ENCODE data around the gene TRPC4. TPM values are rescaled to one million over a fixed set of nuclear protein-coding genes. Genes with fewer than 3 reads are reported as not detected.
"Not testable (repeated sequence)": the region's sequence is repeated elsewhere in the genome, so short reads cannot be mapped to it uniquely, and the experiment has no call there.

TRPC4 gene
- total RNA-seq, 1 experiment from 2014 or later, result 0.02 TPM

DNA sequence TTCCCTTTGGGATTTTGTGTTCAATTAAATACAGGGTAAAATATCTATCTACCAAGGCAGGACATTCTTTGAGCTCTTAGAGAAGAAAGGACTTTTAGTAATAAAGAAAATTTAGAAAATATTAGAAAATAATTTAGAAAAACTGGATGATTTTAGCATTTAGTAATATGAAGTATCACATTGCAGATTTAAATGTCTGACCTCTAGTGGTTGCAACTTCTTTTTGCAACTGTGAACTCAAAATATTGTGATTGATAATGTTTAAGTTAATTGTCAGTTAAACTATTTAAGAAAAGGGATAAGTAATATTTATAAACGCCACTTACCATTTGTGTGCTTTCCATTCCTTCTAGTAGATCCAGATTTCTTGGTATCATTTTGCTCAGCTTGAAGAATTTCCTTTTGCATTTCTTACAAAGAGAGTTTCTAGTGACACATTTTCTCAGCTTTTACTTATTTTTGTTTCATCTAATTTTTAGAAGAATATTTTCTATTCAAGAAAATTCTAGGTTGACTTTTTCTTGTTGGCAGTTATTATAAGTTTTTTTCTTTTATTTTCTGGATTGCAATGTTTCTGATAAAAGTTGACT, 260.7 kb downstream of the TRPC4 start:
- Histone ChIP-seq H3K36me3 (no peaks in the 10 kb centered on the region), H3K27ac (no peak overlapping the region), H3K4me1 (no peaks in the 10 kb centered on the region), H3K27me3 (no peaks in the 10 kb centered on the region), H3K4me3 (no peak overlapping the region), H3K9me3 (replicated peaks) (no peaks in the 10 kb centered on the region)
- no peak for DNase-seq

DNA sequence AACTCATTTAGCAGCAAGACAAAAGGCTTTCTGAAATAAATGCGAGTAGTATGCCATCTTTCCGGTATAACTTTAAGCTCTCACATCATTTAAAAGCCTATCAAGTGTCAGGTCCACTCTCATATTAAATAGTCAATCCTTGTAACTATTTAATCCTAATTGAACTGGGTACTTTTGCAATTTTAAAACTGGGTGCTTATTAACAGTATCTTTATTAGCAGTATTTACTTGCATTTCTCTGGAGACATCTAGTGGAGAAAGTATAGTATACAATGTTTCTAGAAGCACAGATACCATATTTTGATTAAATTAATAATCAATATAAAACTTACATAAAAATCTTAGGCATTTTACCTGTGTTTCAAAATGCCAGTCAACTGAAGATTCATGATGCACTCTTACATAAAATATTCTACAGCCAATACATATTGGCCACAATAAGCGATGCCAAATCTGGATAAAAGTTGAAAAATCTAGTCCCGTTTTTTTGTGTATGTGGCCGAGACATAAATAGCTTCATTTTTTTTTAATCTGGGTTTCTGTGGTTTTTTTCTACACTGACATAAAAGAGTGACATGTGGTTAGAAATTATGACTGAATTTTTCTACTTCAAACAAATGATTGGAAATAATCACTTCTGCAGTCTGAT, 266.7 kb downstream of the TRPC4 start:
- no peaks in the 10 kb centered on the region for H3K36me3 ChIP-seq
- peak in 1 of 2 experiments; percentile 30 for DNase-seq
- H3K4me3 ChIP-seq, result no peak overlapping the region
- no peaks in the 10 kb centered on the region for H3K9me3 ChIP-seq (replicated peaks)
- no peak overlapping the region for H3K27ac ChIP-seq
- no peaks in the 10 kb centered on the region for H3K4me1 ChIP-seq
- no peaks in the 10 kb centered on the region for H3K27me3 ChIP-seq

DNA sequence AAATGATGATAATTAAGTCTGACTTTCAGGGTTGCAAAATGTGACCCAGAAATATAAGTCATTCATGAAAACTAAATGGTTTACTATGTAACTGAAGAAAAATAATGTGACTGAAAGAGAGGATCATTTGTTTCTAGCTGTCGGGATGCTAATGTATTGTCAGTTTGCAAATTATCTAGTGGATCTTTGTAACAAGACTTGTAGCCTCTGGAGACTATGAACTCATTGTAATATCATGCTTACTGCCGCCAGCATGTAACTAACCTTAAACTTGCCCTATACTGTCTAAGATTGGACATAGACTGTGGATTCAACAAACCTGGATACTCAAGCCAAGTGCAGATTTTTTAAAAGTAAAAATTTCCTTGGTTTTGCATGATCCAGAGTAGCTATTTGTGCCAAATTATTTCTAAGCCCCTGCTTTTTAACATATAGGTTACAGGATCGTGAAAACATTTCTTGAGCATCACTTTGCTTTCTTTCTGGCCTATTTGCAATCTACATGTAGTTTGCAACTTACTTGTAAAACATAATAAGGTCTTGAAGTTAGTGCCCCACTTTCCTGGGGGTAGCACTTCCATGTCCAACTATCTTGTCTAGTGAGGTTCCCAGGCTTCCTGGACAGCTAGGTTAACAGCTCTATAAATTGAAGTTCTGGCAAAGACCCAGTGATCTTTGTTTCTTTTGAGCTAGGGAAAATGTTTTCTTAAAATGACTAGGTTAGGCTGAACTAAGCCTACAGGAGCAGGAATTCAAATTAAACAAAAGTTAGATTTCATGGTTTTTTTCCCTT, 267.7 kb downstream of the TRPC4 start:
- H3K4me1 ChIP-seq, result no peaks in the 10 kb centered on the region
- no peaks in the 10 kb centered on the region for H3K27me3 ChIP-seq
- H3K9me3 ChIP-seq (replicated peaks), result no peaks in the 10 kb centered on the region
- H3K4me3 ChIP-seq, result no peak overlapping the region
- no peak overlapping the region for H3K27ac ChIP-seq
- no peaks in the 10 kb centered on the region for H3K36me3 ChIP-seq
- DNase-seq, result no peak

DNA sequence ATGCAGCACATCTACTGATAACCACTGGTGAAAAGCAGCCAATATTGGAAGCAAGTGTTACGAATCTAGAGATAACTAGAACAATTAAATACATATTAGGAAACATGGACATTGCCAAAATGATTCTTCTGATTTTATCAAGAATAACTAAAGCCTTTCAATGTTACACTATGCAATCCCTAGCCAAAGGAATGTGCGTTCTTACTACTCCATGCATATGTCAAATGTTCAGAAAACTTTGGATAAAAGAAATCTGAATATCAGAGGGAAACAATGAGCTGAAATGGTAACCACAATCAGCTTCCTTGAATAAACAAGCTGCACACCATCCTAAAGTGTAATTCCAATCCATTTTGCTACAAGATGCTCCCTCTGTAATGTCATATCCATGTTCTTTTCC, 270.1 kb downstream of the TRPC4 start:
- Histone ChIP-seq H3K27ac (no peak overlapping the region), H3K36me3 (no peaks in the 10 kb centered on the region), H3K4me3 (no peak overlapping the region), H3K9me3 (replicated peaks) (no peaks in the 10 kb centered on the region), H3K27me3 (no peaks in the 10 kb centered on the region), H3K4me1 (peaks cover 3% of the 10 kb centered on the region; the same call in 1 of the 2 replicates)
- no peak for DNase-seq

DNA sequence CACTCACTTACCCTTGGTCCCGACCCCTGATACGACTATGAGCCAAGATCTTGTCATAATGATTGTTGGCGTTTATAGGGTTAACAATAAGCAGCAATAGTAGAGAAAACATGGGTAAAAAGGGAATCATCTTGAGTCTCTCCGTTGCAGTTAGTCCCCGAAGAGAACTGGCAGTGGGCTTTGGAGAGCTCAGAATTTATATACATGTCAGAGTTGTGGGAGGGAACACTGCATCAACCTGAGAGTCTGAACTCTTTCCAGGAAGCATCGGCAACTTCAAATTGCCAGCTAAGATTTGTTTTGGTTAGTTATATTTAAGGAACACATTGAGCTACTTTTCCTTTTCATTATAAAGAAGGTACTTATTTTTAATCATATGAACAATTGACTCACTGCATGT, 271.0 kb downstream of the TRPC4 start, which contains the start of gene POSTN:
Gene POSTN (minus strand): TSS at position 172 of the 400 bp plus-strand sequence. CDS start 42 bp downstream, at position 130.
- no peak within 1 kb of the TSS for H3K4me3 ChIP-seq

GRCh38 chr13:37597477-37598025, 272.0 kb downstream of the TRPC4 start:
- Histone ChIP-seq H3K4me3 (no peak overlapping the region), H3K27me3 (no peaks in the 10 kb centered on the region), H3K9me3 (replicated peaks) (no peaks in the 10 kb centered on the region), H3K27ac (no peak overlapping the region), H3K4me1 (peaks cover 8% of the 10 kb centered on the region; the same call in 1 of the 2 replicates), H3K36me3 (no peaks in the 10 kb centered on the region)
- no peak for DNase-seq

More for the DNA sequence above, 271.0 kb downstream of the TRPC4 start, which contains the start of gene POSTN:
- Histone ChIP-seq H3K4me1 (peaks cover 6% of the 10 kb centered on the region; the same call in 1 of the 2 replicates), H3K36me3 (no peaks in the 10 kb centered on the region), H3K27me3 (no peaks in the 10 kb centered on the region), H3K27ac (no peak within 1 kb of the TSS), H3K9me3 (replicated peaks) (no peaks in the 10 kb centered on the region)
- no peak for DNase-seq

- Histone ChIP-seq H3K4me3 (no peak overlapping the region), H3K27ac (no peak overlapping the region)
- no peak for DNase-seq
These were observed 272.8 kb downstream of the TRPC4 start for GRCh38 chr13:37596805-37597204.

DNA sequence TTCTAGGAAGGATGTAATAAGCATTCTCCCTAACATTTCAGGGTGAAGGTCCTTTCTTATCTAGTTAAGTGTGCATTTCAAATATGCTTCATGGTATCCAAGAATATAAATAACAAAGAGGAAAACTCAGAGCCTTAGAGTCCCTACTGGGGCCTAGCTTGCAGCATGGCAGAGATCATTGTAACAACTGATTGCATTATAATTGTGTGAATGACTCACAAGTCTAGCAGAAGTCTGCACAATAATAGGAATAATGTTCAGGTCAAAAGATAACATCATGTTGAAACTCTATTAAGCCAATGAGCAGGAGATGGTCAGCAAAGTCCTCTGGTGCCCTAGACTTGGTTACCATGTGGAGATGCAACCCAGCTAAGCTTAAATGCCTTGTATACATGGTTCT, 274.4 kb downstream of the TRPC4 start:
- Histone ChIP-seq H3K36me3 (no peaks in the 10 kb centered on the region), H3K27ac (no peak overlapping the region)

More at GRCh38 chr13:37596805-37597204, 272.8 kb downstream of the TRPC4 start:
- Histone ChIP-seq H3K36me3 (no peaks in the 10 kb centered on the region), H3K27me3 (no peaks in the 10 kb centered on the region), H3K4me1 (peaks cover 8% of the 10 kb centered on the region; the same call in 1 of the 2 replicates), H3K9me3 (replicated peaks) (no peaks in the 10 kb centered on the region)

DNA sequence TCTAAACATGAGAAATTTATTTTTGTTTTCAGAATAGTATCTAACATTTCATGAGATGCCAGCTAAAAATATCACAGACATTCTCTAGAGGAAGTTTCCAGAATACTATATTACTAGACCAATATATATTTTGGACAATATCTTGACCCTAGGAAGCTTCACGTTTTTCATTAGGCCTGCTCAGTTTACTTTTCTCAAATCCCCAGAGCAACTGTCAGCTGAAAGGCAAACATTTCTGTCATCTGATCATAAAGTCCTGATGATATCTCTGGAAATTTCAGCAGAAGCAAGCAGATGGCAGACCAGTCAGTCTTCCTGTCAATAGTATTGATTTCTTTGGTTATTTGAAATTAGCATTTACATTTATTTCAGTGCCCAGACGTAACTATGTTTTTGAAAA, 275.0 kb downstream of the TRPC4 start:
- Histone ChIP-seq H3K36me3 (no peaks in the 10 kb centered on the region), H3K4me3 (no peak overlapping the region), H3K27ac (no peak overlapping the region), H3K27me3 (no peaks in the 10 kb centered on the region), H3K9me3 (replicated peaks) (no peaks in the 10 kb centered on the region), H3K4me1 (peaks cover 8% of the 10 kb centered on the region; the same call in 1 of the 2 replicates)
- DNase-seq, result peak in 1 of 2 experiments; percentile 38

More for the DNA sequence above, 274.4 kb downstream of the TRPC4 start:
- Histone ChIP-seq H3K9me3 (replicated peaks) (no peaks in the 10 kb centered on the region), H3K4me3 (no peak overlapping the region), H3K27me3 (no peaks in the 10 kb centered on the region), H3K4me1 (peaks cover 8% of the 10 kb centered on the region; the same call in 1 of the 2 replicates)
- DNase-seq, result no peak

DNA sequence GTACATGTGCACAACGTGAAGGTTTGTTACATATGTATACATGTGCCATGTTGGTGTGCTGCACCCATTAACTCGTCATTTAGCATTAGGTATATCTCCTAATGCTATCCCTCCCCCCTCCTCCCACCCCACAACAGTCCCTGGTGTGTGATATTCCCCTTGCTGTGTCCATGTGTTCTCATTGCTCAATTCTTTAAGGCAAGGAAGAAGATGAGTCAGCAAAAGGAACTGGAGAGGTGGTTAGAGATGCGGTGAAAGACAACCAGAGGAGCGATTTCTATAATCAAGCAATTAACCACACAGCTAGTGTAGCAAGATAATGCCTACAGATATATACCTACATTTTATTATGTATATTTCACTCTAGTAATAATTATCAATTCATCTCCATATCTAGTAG, 280.2 kb downstream of the TRPC4 start:
- DNase-seq; H3K4me1 ChIP-seq; H3K4me3 ChIP-seq; H3K27me3 ChIP-seq; H3K27ac ChIP-seq; H3K36me3 ChIP-seq; H3K9me3 ChIP-seq (replicated peaks): not testable (repeated sequence)

DNA sequence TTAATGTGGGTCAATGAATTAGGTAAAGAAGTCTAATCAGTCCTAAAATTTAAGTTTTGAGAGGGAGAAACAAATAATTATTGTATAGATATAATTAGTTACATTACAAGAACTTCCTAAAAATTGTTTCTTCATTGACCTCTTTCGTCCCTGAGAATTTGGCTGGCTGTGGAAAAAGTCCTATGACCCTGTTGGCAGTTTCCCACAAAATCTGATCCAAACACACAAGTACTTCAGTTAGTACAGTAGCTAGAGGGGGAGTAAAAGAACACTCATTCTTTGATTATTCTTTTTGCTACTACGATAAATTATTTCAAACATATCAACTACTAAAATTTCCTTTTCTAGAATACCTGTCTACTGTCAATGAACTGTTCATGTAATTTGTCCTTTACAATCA, 282.3 kb downstream of the TRPC4 start:
- no peaks in the 10 kb centered on the region for H3K9me3 ChIP-seq (replicated peaks)
- H3K27ac ChIP-seq, result no peak overlapping the region
- H3K4me3 ChIP-seq, result no peak overlapping the region
- H3K27me3 ChIP-seq, result no peaks in the 10 kb centered on the region
- H3K4me1 ChIP-seq, result no peaks in the 10 kb centered on the region
- no peaks in the 10 kb centered on the region for H3K36me3 ChIP-seq
- DNase-seq, result no peak
